Activated naive CD4-positive, alpha-beta T cell treated with anti-CD3 and anti-CD28 coated beads, Interleukin-2, amount 50 U/mL, for 72 hours (primary cell): Measurements from ENCODE around the gene DIP2C. TPM values are rescaled to one million over a fixed set of nuclear protein-coding genes. Genes with fewer than 3 reads are reported as not detected.
A peak's percentile ranks its signal among the peaks of the same experiment; 100 is the strongest.
"Not testable (repeated sequence)": the region's sequence is repeated elsewhere in the genome, so short reads cannot be mapped to it uniquely, and the experiment has no call there.

Source experiments
- ATAC-seq, 2 donors: fragments of 150-1000 bp; cut with Tn5 transposase; 2 replicates each; pipeline ENCODE4 v1.10.0; 2021; ENCODE audit warnings: mild to moderate bottlenecking in 2 of 2, moderate library complexity in 2 of 2
- DNase-seq, 2 donors: peaks; one replicate each; pipeline ENCODE4 v3.0.0; 2021 to 2022; ENCODE audit warnings: low spot score in 2 of 2
- H3K27ac Mint-ChIP-seq, 2 donors: one replicate each; pipeline ENCODE4 v1.8.0; 2022; ENCODE audit warnings: mild to moderate bottlenecking in 2 of 2, mixed read lengths in 2 of 2
- H3K36me3 Mint-ChIP-seq, 2 donors: one replicate each; pipeline ENCODE4 v1.8.0; 2022; ENCODE audit warnings: mixed read lengths in 2 of 2
- H3K9me3 Mint-ChIP-seq, 2 donors: one replicate each; pipeline ENCODE4 v1.8.0; 2022; ENCODE audit warnings: mixed read lengths in 2 of 2
- total RNA-seq, 2 donors: library from RNA; stranded (reverse); gene quantifications; one replicate each; pipeline ENCODE4 v1.2.3, GENCODE V29; 2022

DIP2C gene
- total RNA-seq, 2 donors from 2014 or later, result 0.55 to 1.7 TPM

GRCh38 chr10:440127-440526 is 249.3 kb downstream of the DIP2C start:
- DNase-seq (no peak), ATAC-seq (no peak)
- Mint-ChIP-seq H3K36me3 (peaks cover 5 to 16% of the 10 kb centered on the region in 2 donors), H3K27ac (no peak overlapping the region), H3K9me3 (peaks cover 0 to 10% of the 10 kb centered on the region in 2 donors)

GRCh38 chr10:437698-438490 is 251.6 kb downstream of the DIP2C start:
- DNase-seq (no peak), ATAC-seq (no peak)
- H3K9me3 Mint-ChIP-seq, result peaks cover 0 to 5% of the 10 kb centered on the region in 2 donors
- H3K27ac Mint-ChIP-seq, result no peak overlapping the region
- peaks cover 5 to 8% of the 10 kb centered on the region in 2 donors for H3K36me3 Mint-ChIP-seq

- no peak for ATAC-seq
- no peak overlapping the region for H3K27ac Mint-ChIP-seq
- DNase-seq, result no peak
- H3K36me3 Mint-ChIP-seq, result peaks cover 5 to 8% of the 10 kb centered on the region in 2 donors
- H3K9me3 Mint-ChIP-seq, result no peaks in the 10 kb centered on the region
Measured at GRCh38 chr10:436911-437665, 252.4 kb downstream of the DIP2C start.

GRCh38 chr10:436013-436697 is 253.3 kb downstream of the DIP2C start:
- no peak for DNase-seq
- peaks cover 5 to 8% of the 10 kb centered on the region in 2 donors for H3K36me3 Mint-ChIP-seq
- no peaks in the 10 kb centered on the region for H3K9me3 Mint-ChIP-seq
- ATAC-seq, result no peak
- no peak overlapping the region for H3K27ac Mint-ChIP-seq

DNA sequence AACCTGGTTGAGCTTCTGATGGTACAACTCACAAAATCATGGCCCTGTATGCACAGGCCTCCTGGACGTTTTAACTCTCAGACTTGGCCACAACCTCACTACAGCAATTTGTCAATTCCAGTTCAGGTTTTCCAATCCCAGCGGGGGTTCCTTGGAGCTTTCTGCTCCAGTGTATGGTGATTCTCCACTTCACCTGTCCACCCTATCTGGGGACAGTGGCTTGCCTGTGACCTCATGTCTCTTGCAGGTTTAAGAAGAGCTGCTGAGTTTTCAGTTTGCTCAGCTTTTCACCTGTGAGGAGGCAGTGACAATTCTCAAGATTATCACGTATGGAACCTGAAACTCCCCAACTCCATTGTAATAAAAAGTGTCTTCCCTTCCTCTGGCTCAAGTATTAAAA is 254.1 kb downstream of the DIP2C start:
- ATAC-seq (no peak), DNase-seq (no peak)
- Mint-ChIP-seq H3K27ac (no peak overlapping the region), H3K9me3 (no peaks in the 10 kb centered on the region), H3K36me3 (peaks cover 5 to 8% of the 10 kb centered on the region in 2 donors)

DNA sequence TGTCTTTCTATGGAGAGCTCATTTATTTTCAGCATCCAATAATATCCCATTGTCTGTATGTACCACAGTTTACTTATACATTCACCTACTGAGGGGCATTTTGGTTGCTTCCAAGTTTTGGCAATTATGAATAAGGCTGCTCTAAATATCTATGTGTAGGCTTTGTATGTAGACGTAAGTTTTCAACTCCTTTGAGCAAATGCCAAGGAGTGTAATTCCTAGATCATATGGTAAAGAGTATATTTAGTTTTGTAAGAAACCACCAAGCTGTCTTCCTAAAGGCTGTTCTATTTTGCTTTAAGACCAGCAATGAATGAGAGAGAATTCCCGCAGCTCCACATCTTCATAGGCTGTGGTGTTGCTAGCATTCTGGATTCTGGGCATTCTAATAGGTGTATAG is 259.8 kb downstream of the DIP2C start:
- ATAC-seq (no peak), DNase-seq (no peak)
- Mint-ChIP-seq H3K36me3 (no peaks in the 10 kb centered on the region), H3K27ac (no peak overlapping the region), H3K9me3 (peaks cover 0 to 4% of the 10 kb centered on the region in 2 donors)

DNA sequence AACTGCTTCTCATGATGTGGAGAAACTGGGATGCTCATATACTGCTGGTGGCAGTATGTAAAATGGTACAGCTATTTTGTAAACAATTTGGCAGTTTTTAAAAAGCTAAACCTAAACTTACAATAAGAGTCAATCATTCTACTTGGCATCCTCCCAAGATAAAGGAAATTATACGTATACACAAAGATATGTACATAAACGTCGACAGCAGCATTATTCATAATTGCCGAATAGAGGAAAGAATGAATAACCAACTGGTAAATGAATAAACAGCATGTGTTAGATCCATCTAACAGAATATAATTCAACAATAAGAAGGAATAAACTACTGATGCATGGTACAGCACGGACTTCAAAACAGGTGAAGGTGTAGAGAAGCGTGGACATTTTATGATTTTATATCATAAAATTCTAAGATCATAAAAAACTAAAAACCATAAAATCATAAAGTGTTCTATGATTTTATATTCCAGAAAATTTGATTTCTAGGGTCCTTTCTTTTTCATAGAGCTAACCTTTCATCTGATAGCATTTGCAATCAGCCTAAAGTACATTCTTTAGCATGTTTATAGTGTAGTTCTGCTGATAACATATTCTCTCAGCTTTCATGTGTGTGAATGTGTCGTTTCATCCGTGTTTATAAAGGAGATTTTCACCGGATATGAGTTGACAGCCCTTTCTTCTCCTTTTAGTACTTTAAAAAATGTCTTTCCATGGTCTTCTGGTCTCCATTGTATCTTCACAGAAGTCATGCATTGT is 261.5 kb downstream of the DIP2C start:
- H3K36me3 Mint-ChIP-seq, result no peaks in the 10 kb centered on the region
- ATAC-seq (no peak), DNase-seq (no peak)
- no peak overlapping the region for H3K27ac Mint-ChIP-seq
- peaks cover 0 to 4% of the 10 kb centered on the region in 2 donors for H3K9me3 Mint-ChIP-seq

DNA sequence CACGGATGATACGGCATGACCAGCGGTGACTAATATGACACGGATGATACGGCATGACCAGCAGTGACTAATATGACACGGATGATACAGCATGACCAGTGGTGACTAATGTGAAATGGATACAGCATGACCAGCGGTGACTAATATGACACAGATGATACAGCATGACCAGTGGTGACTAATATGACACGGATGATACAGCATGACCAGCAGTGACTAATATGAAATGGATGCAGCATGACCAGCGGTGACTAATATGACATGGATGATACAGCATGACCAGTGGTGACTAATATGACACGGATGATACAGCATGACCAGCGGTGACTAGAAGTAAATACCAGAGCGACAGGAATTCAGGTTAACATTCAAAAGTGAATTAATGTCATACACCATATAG is 264.1 kb downstream of the DIP2C start:
- DNase-seq, ATAC-seq, H3K27ac Mint-ChIP-seq, H3K36me3 Mint-ChIP-seq, H3K9me3 Mint-ChIP-seq: not testable (repeated sequence)

DNA sequence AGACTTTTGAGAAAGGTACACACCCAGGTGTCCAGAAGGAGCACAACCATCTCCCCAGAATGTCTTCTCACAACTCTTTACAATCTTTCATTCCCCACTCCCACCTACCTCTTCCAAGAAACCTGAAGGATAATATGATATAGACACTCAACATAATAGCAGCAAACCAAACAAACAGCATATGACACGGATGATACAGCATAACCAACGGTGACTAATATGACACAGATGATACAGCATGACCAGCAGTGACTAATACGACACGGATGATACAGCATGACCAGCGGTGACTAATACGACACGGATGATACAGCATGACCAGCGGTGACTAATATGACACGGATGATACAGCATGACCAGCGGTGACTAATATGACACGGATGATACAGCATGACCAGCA is 264.7 kb downstream of the DIP2C start:
- DNase-seq, H3K36me3 Mint-ChIP-seq, H3K27ac Mint-ChIP-seq, H3K9me3 Mint-ChIP-seq: not testable (repeated sequence)
- ATAC-seq, result peak; percentile 36 to 40

DNA sequence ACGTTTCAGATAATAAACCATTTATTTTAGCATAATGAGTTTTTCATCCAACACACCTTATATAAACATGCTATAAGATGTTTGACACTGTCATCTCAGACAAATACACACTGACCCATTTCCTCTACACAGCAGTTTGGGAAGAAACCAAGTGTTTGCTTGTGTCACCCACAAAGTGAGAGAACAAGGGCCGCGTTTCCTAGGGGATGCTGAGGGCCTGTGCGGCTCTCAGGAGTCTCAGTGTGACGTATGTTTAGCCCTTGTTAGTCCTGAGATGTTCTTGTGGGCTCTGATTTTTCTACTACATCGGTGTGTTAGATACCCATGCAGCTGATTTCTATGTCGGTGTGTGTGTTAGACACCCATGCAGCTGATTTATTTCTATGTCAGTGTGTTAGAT is 266.3 kb downstream of the DIP2C start:
- Mint-ChIP-seq H3K27ac (no peak overlapping the region), H3K36me3 (no peaks in the 10 kb centered on the region), H3K9me3 (peaks cover 0 to 4% of the 10 kb centered on the region in 2 donors)
- ATAC-seq (no peak), DNase-seq (no peak)

- H3K36me3 Mint-ChIP-seq, result no peaks in the 10 kb centered on the region
- H3K27ac Mint-ChIP-seq, result no peak overlapping the region
- peaks cover 0 to 4% of the 10 kb centered on the region in 2 donors for H3K9me3 Mint-ChIP-seq
- DNase-seq (no peak), ATAC-seq (no peak)
Measured at GRCh38 chr10:422675-423074, 266.8 kb downstream of the DIP2C start.

DNA sequence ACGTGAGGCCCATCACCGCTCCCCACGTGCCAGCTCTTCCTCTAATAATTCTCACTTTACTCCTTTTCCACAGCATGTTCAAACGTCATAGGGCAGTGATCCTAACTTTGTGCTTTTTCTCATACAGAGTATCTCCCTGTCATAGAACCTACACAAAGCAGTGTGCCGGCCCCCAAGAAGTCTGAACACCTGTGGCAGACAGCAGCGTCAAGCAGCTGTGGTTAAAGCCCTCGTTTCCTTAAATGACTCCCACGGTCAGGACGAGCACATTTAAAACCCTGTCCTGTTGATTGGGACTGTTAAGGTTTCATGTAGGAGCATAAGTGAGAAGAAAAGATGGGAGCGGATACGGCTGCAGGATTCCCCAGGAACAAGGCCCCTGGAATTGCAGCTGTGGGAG is 267.2 kb downstream of the DIP2C start:
- no peak for DNase-seq
- peaks cover 0 to 4% of the 10 kb centered on the region in 2 donors for H3K9me3 Mint-ChIP-seq
- no peaks in the 10 kb centered on the region for H3K36me3 Mint-ChIP-seq
- no peak overlapping the region for H3K27ac Mint-ChIP-seq
- no peak for ATAC-seq

GRCh38 chr10:421170-421569 is 268.3 kb downstream of the DIP2C start:
- no peak for DNase-seq
- no peaks in the 10 kb centered on the region for H3K36me3 Mint-ChIP-seq
- no peak for ATAC-seq
- H3K27ac Mint-ChIP-seq, result no peak overlapping the region
- H3K9me3 Mint-ChIP-seq, result peaks cover 0 to 4% of the 10 kb centered on the region in 2 donors

DNA sequence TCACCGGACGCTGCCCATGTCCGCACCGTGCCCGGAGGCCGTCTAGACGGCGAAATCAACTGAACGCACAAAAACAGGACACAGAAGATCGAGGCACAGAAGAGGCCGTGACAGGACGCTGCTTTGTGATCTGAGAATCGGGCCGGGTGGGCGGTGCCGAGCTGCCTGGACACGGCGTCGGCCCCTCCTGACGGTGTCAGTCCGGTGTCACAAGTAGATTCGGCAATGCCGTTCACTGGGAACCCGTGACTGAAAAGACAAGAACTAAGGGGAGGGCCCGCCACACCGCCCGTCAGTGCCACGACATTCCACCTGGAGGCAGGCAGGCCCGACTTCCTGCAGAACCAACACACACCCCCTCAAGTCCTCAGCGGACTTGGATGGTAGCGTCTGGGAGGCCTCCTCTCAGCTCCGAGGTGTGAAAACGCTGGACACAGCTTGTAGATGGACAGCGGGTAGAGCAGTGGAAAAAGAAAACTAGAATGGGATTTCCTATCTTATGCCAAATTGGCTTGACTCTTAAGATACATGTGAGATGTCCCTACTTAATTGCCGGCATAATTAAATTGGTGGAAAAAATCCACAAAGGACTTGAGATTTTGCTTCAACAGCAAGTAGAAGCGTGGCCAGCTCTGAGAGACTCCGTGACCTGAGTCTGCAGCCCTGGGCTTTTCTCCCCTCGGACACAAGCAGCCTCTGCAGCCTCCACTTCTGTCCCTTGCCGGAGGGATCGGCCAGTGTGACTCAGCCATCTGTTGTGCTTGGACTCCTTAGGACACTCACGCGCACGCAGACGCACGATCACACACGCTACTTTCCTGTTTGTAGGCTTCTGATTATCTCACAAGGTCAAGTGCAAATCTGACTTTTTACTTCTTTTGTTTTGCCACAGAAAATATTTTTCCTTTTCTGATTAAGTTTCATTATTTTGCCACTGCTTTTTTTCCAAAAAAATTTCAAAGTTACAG is 269.0 kb downstream of the DIP2C start:
- H3K9me3 Mint-ChIP-seq, result peaks cover 0 to 2% of the 10 kb centered on the region in 2 donors
- no peak overlapping the region for H3K27ac Mint-ChIP-seq
- DNase-seq (no peak), ATAC-seq (no peak)
- H3K36me3 Mint-ChIP-seq, result no peaks in the 10 kb centered on the region

DNA sequence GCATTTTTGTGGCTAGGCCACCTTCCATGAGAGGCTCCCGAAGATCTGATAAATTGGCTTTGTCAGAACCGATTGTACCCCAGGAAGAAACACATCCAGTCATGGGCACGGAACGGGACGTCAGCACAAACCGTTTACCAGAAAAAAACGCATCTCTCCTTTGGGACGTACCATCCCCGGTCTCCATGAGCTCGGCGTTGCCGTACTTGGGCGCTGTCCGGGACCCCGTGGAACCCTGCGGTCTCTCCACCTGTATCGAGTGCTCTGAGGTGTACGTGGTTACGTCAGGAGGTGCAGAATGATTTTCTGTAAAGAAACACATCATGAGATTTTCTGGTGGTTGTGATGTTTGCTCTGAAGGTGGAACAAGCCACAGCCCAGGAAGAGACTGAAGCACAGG is 270.6 kb downstream of the DIP2C start:
- Mint-ChIP-seq H3K27ac (no peak overlapping the region), H3K36me3 (no peaks in the 10 kb centered on the region)

GRCh38 chr10:418226-418625 is 271.2 kb downstream of the DIP2C start:
- no peaks in the 10 kb centered on the region for H3K9me3 Mint-ChIP-seq
- H3K36me3 Mint-ChIP-seq, result no peaks in the 10 kb centered on the region
- no peak for ATAC-seq
- DNase-seq, result no peak
- H3K27ac Mint-ChIP-seq, result no peak overlapping the region

More for the DNA sequence above, 270.6 kb downstream of the DIP2C start:
- no peaks in the 10 kb centered on the region for H3K9me3 Mint-ChIP-seq
- ATAC-seq, result no peak
- DNase-seq, result no peak
